HG03139 (cell line): ENCODE results near the gene PRPF6.
"Not testable (repeated sequence)": the region's sequence is repeated elsewhere in the genome, so short reads cannot be mapped to it uniquely, and the experiment has no call there.

Source experiments
- ATAC-seq: cut with Tn5 transposase; IDR thresholded peaks from one replicate; pipeline ENCODE4 v1.9.1; 2021; ENCODE audit not compliant: unreplicated experiment

Gene PRPF6

DNA sequence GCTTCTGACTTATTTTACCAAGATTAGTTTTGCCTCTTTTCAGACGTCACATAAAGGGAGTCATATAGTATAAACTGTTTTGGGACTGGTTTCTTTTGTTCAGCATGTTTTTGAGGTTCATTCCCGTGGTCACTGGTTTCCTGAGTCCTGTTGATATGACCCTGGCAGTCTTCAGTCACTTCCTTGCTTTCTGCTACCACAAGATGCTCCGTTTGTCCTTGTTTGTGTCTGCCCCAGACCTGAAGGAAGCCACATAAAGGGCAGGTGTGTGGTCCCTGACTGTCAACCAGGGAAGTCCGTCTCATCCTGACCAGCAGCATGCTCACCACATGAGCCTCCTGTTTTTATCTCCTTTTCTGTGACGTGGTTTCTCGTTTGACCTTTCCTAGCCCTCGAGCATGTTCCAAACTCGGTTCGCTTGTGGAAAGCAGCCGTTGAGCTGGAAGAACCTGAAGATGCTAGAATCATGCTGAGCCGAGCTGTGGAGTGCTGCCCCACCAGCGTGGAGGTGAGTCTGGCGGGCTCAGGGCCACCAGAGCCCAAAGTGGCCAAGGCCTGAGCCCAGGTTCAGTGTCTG, 29.0 kb downstream of the PRPF6 start:
- ATAC-seq: no peak

- no peak for ATAC-seq
These were observed 29.8 kb downstream of the PRPF6 start for GRCh38 chr20:64010711-64011237.

- ATAC-seq: no peak
These were observed 30.4 kb downstream of the PRPF6 start for GRCh38 chr20:64011366-64011779.

DNA sequence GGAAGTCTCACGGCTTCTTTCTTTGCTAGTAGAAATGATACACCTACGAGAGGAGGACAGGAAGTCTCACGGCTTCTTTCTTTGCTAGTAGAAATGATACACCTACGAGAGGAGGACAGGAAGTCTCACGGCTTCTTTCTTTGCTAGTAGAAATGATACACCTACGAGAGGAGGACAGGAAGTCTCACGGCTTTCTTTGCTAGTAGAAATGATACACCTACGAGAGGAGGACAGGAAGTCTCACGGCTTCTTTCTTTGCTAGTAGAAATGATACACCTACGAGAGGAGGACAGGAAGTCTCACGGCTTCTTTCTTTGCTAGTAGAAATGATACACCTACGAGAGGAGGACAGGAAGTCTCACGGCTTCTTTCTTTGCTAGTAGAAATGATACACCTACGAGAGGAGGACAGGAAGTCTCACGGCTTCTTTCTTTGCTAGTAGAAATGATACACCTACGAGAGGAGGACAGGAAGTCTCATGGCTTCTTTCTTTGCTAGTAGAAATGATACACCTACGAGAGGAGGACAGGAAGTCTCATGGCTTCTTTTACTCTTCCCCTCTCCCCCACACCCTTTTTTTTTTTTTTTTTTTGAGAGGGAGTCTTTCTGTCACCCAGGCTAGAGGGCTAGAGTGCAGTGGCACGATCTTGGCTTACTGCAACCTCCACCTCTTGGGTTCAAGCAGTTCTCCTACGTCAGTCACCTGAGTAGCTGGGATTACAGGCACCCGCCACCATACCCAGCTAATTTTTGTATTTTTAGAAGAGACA, 31.6 kb downstream of the PRPF6 start:
- ATAC-seq: not testable (repeated sequence)

DNA sequence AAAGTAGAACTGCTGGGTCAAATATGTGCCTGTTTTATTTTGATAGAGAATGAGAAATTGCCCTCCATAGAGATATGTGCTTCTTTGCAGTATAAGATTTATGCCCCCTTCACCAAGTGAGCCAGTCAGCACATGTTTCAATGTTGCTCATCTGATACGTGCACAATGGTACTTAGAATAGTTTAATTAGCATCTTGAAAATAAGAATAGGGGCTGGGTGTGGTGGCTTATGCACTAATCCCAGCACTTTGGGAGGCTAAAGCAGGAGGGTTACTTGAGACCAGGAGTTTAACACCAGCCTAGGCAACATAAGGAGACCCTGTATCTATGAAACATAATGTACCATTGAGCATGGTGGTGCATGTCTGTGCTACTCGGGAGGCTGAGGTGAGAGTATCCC, 34.7 kb downstream of the PRPF6 start:
- ATAC-seq: no peak

DNA sequence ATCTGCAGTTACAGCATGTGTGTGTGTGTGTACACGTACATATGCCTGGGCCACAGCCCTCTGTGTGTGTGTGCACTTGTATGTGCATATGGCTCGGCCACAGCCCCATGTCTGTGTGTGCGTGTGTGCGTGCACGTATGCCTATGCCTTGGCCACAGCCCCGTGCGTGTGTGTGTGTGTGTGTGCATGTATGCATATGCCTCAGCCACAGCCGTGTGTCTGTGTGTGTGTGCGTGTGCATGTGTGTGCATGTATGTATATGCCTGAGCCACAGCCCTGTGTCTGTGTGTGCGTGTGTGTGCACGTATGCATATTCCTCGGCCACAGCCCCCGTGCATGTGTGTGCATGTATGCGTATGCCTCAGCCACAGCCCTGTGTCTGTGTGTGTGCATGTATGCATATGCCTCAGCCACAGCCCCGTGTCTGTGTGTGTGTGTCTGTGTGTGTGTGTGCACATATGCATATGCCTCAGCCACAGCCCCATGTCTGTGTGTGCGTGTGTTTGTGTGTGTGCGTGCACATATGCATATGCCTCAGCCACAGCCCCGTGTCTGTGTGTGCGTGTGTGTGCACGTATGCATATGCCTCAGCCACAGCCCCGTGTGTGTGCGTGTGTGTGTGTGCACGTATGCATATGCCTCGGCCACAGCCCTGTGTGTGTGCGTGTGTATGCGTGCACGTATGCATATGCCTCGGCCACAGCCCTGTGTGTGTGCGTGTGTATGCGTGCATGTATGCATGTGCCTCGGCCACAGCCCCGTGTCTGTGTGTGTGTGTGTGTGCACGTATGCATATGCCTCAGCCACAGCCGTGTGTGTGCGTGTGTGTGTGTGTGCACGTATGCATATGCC, 40.4 kb downstream of the PRPF6 start:
- no peak for ATAC-seq

DNA sequence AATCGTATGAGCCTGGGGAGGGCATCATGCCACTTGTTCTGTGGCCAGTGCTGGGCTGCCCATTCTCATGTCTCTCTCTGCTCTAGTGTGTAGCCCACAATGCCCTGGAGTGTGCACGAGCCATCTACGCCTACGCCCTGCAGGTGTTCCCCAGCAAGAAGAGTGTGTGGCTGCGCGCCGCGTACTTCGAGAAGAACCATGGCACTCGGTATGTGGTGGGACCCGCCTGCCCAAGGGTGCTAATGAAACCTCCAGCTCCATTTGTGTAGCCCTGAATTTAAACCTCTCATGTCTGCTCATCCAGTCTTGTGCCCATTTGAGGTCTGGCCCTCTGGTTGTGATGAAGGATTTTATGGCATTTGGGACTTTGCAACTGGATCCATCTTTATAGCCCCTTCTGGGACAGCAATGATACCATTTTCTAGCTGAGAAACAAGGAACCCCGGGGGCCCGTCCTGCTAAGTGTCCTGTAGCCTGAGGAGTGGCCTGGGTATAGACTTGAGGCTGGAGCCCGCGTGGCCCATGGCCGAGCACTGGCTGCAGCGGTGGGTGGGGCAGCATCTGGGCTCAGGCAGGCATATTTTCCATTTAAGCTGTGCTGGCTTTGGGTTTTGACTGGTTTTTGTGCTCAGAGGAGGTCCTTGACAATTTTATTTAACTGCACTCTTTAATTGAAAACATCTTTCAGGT, 41.9 kb downstream of the PRPF6 start:
- ATAC-seq: no peak

- ATAC-seq: no peak
These were observed 42.6 kb downstream of the PRPF6 start for GRCh38 chr20:64023361-64024140.

GRCh38 chr20:64024141-64024990, 43.4 kb downstream of the PRPF6 start:
- ATAC-seq: no peak

DNA sequence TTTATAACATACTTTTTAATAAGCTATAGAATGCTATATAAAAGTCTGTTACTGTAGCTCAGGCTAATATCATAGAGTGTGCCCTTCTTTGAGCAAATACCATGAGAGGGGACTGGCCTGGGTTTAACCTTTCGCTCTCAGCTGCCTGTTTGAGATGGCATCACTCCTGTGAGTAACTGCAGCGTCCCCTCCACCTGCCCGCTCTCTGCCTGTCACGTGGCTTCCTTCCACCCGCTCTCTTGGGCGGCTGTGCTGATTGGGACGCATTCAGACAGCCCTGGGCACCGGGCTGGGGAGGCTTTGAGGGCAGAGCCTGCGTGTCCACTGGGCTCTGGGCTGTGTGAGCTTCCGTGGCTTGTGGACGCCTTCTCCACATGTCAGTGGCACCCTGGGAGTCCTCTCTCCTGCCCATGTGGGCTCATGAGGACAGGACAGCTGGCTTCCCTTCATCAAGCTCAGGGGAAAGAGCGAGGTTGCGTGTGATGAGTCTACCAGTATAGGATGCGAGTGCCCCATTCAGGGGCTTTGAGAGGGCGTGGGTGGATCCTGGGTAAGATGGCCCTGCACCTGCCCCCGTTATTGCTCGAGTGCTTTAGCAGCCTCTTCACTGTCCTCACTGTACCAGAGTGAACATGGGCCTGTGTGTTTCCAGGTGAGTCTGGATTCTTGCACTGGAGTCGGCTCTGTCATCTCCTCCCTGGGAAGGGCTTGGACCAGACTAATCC, 44.3 kb downstream of the PRPF6 start:
- no peak for ATAC-seq

GRCh38 chr20:64025826-64026412, 45.0 kb downstream of the PRPF6 start:
- no peak for ATAC-seq

- ATAC-seq: no peak
These were observed 47.2 kb downstream of the PRPF6 start for GRCh38 chr20:64027981-64028685.

DNA sequence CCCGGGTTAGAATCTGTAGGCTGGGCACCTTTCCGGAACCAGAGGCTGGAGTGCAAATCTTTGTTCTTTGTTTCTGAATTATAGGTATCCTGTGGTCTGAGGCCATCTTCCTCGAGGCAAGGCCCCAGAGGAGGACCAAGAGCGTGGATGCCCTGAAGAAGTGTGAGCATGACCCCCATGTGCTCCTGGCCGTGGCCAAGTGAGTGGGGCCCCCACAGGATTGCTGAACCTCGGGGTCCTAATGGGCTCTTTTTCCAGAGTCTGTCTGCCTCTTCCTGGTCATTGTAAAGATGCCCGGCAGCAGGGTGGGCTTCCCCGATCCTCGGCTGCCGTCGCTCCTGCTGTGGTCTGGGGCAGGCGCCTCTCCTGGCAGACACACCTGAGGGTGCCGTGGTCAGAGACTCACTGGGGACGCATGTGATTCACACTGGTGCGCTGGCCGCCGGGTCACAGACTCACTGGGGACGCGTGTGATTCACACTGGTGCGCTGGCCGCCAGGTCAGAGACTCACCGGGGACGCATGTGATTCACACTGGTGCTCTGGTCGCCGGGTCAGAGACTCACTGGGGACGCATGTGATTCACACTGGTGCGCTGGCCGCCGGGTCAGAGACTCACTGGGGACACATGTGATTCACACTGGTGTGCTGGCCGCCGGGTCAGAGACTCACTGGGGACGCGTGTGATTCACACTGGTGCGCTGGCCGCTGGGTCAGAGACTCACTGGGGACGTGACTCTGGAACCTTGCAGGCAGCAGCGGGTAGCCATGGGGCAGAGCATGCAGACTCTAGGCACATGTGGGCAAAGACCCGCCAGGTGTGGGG, 48.6 kb downstream of the PRPF6 start:
- no peak for ATAC-seq

- no peak for ATAC-seq
These were observed 49.6 kb downstream of the PRPF6 start for GRCh38 chr20:64030371-64031134.

GRCh38 chr20:64031822-64032314, 50.9 kb downstream of the PRPF6 start:
- ATAC-seq: no peak
